IMR-90 (cell line): ENCODE results near the gene CTAGE1. TPM values are rescaled to one million over a fixed set of nuclear protein-coding genes. Genes with fewer than 3 reads are reported as not detected.
"Not testable (repeated sequence)": the region's sequence is repeated elsewhere in the genome, so short reads cannot be mapped to it uniquely, and the experiment has no call there.

Source experiments
- ATAC-seq: fragments of 200-7000 bp; cut with Tn5 transposase; 2 replicates; pipeline ENCODE4 v1.9.1; 2020; ENCODE audit warnings: low read depth, mild to moderate bottlenecking, moderate library complexity
- BruUV-seq: library from RNA; stranded (reverse); fragments of 400-500 nt; replicated peaks from 2 replicates; lab custom pipeline; 2021; lab: Mats Ljungman, UMichigan
- CTCF ChIA-PET: fragments of 300-600 bp; formaldehyde crosslinking; extraction: SDS; loops from one replicate; lab custom pipeline; 2021; ENCODE audit warnings: antibody characterized with exemption; lab: Yijun Ruan, JAX
- POLR2A ChIA-PET: fragments of 300-600 bp; sonication (Branson Sonifier 250); formaldehyde crosslinking; loops from one replicate; lab custom pipeline; 2022; ENCODE audit warnings: antibody characterized with exemption; ENCODE audit not compliant: unreplicated experiment; lab: Charles Lee
- DNase-seq: peaks from one replicate; pipeline ENCODE4 v3.0.0; 2013
- H2AFZ ChIP-seq: replicated peaks from 2 replicates; pipeline ENCODE3; 2013; ENCODE audit warnings: low read length, mild to moderate bottlenecking; ENCODE audit not compliant: poor library complexity
- H2AK5ac ChIP-seq: 2 replicates; pipeline ENCODE4 v1.6.1; 2013; ENCODE audit warnings: low read depth, low read length, inconsistent platforms
- H2AK9ac ChIP-seq: replicated peaks from 2 replicates; pipeline ENCODE3; 2013; ENCODE audit warnings: mild to moderate bottlenecking, low read depth, low read length, moderate library complexity; ENCODE audit not compliant: poor library complexity
- H2BK120ac ChIP-seq: 2 replicates; pipeline ENCODE4 v1.6.1; 2013; ENCODE audit warnings: low read depth, low read length, inconsistent platforms
- H2BK15ac ChIP-seq: 3 replicates; pipeline ENCODE4 v1.6.1; 2013; ENCODE audit warnings: low read depth, low read length, inconsistent platforms
- H2BK20ac ChIP-seq: 2 replicates; pipeline ENCODE4 v1.6.1; 2013; ENCODE audit warnings: low read depth, mild to moderate bottlenecking, inconsistent platforms, low read length, moderate library complexity
- H2BK5ac ChIP-seq: 2 replicates; pipeline ENCODE4 v1.6.1; 2013; ENCODE audit warnings: mild to moderate bottlenecking, low read depth, low read length, inconsistent platforms; ENCODE audit not compliant: poor library complexity, severe bottlenecking
- H3K14ac ChIP-seq: replicated peaks from 2 replicates; pipeline ENCODE4 v1.6.1; 2013; ENCODE audit warnings: low read depth, low read length, inconsistent platforms
- H3K18ac ChIP-seq: 2 replicates; pipeline ENCODE4 v1.6.1; 2013; ENCODE audit warnings: low read depth, low read length, control low read depth
- H3K23ac ChIP-seq: 2 replicates; pipeline ENCODE4 v1.6.1; 2013; ENCODE audit warnings: low read depth, low read length, inconsistent platforms
- H3K27ac ChIP-seq: 2 replicates; pipeline ENCODE4 v1.5.1; 2013; ENCODE audit warnings: mild to moderate bottlenecking, control low read depth, low read length; ENCODE audit not compliant: insufficient read depth
- H3K27me3 ChIP-seq: 2 replicates; pipeline ENCODE4 v1.6.1; 2013; ENCODE audit warnings: low read length; ENCODE audit not compliant: control insufficient read depth, insufficient read depth
- H3K36me3 ChIP-seq: 2 replicates; pipeline ENCODE4 v1.6.1; 2013; ENCODE audit warnings: low read length, mixed read lengths; ENCODE audit not compliant: control insufficient read depth, insufficient read depth
- H3K4ac ChIP-seq: 2 replicates; pipeline ENCODE4 v1.6.1; 2013; ENCODE audit warnings: low read depth, low read length, inconsistent platforms
- H3K4me1 ChIP-seq: 2 replicates; pipeline ENCODE4 v1.6.1; 2013; ENCODE audit warnings: low read length, mixed read lengths; ENCODE audit not compliant: control insufficient read depth, insufficient read depth
- H3K4me2 ChIP-seq: 2 replicates; pipeline ENCODE4 v1.6.1; 2013; ENCODE audit warnings: low read depth, mild to moderate bottlenecking, control low read depth, low read length, moderate library complexity
- H3K4me3 ChIP-seq: 2 replicates; pipeline ENCODE4 v1.5.1; 2013; ENCODE audit warnings: low read depth, mild to moderate bottlenecking, control low read depth, low read length, moderate library complexity; ENCODE audit not compliant: insufficient read depth
- H3K56ac ChIP-seq: 2 replicates; pipeline ENCODE4 v1.6.1; 2013; ENCODE audit warnings: low read length, inconsistent platforms; ENCODE audit not compliant: insufficient read depth; ENCODE audit errors: extremely low read depth
- H3K79me1 ChIP-seq, 2 experiments: 2 replicates each; pipeline ENCODE4 v1.6.1; 2013; ENCODE audit warnings: low read length in 2 of 2, inconsistent platforms in 1 of 2, low read depth in 1 of 2
- H3K9ac ChIP-seq: 2 replicates; pipeline ENCODE4 v1.6.1; 2013; ENCODE audit warnings: low read depth, low read length, control low read depth
- H3K9me1 ChIP-seq: 2 replicates; pipeline ENCODE4 v1.6.1; 2013; ENCODE audit warnings: low read length, inconsistent platforms; ENCODE audit not compliant: insufficient read depth
- H3K9me3 ChIP-seq: 2 replicates; pipeline ENCODE4 v1.6.1; 2013; ENCODE audit warnings: low read length; ENCODE audit not compliant: control insufficient read depth, insufficient read depth
- H4K20me1 ChIP-seq: 2 replicates; pipeline ENCODE4 v1.6.1; 2013; ENCODE audit warnings: low read length, inconsistent platforms; ENCODE audit not compliant: insufficient read depth
- H4K5ac ChIP-seq: 2 replicates; pipeline ENCODE4 v1.6.1; 2013; ENCODE audit warnings: mild to moderate bottlenecking, low read depth, low read length, control low read depth
- H4K8ac ChIP-seq, 2 experiments: 2 replicates each; pipeline ENCODE4 v1.6.1; 2013; ENCODE audit warnings: low read depth in 2 of 2, low read length in 2 of 2, control low read depth in 1 of 2, inconsistent platforms in 1 of 2
- H4K91ac ChIP-seq: 2 replicates; pipeline ENCODE4 v1.6.1; 2013; ENCODE audit warnings: low read depth, low read length, inconsistent platforms; ENCODE audit not compliant: insufficient read depth
- WGBS, 2 experiments: methylation state at CpG; one replicate each; pipeline versions ENCODE4 v1.1.5 to v1.1.7; 2013; ENCODE audit warnings: missing lambda C conversion rate in 2 of 2; ENCODE audit not compliant: insufficient read length in 1 of 2; ENCODE audit errors: extremely low coverage in 2 of 2; 5-methylcytosine and 5-hydroxymethylcytosine counted together
- dilution Hi-C: fragments of 300-500 bp; cut with HindIII; formaldehyde crosslinking; loops from one replicate; pipeline ENCODE4 v1.14.3; 2018; ENCODE audit warnings: low sequenced_read_pairs; ENCODE audit not compliant: unreplicated experiment
- in situ Hi-C: fragments of 300-500 bp; cut with MboI; formaldehyde crosslinking; loops from 3 replicates; pipeline ENCODE4 v1.14.3; 2019; ENCODE audit warnings: low sequenced_read_pairs, inconsistent platforms, mixed read lengths
- intact Hi-C: fragments of 100-400 bp; cut with micrococcal nuclease; formaldehyde crosslinking; loops from 2 replicates; pipeline ENCODE4 v1.10.0; 2022
- polyA plus RNA-seq, 3 experiments: library from polyadenylated mRNA; depleted of rRNA; stranded (reverse); fragments of >200 nt; gene quantifications; 2 replicates each; pipeline ENCODE4 v1.2.3, GENCODE V29; 2012; ENCODE audit warnings: low replicate concordance in 1 of 3
- total RNA-seq: library from RNA; depleted of rRNA; stranded (reverse); fragments of >200 nt; gene quantifications from 2 replicates; pipeline ENCODE4 v1.2.3, GENCODE V29; 2012

Gene CTAGE1
- total and polyA plus RNA-seq, 2 of the 4 experiments (the other 2 are of a cell fraction), result 0.09 TPM; not detected in 1

DNA sequence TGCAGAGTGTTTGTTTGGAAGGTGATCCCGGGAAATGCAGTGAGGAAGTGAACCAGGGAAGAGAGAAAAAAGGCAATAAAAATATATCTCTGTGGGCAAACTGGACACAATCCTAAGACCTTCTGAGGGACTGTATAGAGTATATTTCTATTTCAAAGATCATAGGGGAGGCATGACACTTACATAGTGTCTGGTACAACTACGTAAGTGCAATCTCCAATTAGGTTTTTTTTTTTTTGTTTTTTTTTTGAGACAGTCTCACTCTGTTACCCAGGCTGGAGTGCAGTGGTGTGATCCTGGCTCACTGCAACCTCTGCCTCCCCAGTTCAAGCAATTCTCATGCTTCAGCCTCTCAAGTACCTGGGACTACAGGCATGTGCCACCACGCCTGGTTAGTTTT lies 24.6 kb downstream of the CTAGE1 start:
- H3K4me3 ChIP-seq, H2AK9ac ChIP-seq, H2BK120ac ChIP-seq, H2BK15ac ChIP-seq, POLR2A ChIA-PET, H2AFZ ChIP-seq, BruUV-seq, H3K4me2 ChIP-seq, H3K14ac ChIP-seq, H3K9me1 ChIP-seq, H3K27ac ChIP-seq, DNase-seq, H3K79me1 ChIP-seq, H3K4me1 ChIP-seq, H3K9ac ChIP-seq, dilution Hi-C loops, H2BK5ac ChIP-seq, H3K27me3 ChIP-seq, H3K23ac ChIP-seq, ATAC-seq, H3K18ac ChIP-seq, H3K9me3 ChIP-seq, H3K56ac ChIP-seq, H2AK5ac ChIP-seq, in situ Hi-C loops, H4K5ac ChIP-seq, H3K36me3 ChIP-seq, H2BK20ac ChIP-seq, H3K4ac ChIP-seq, intact Hi-C loops, CTCF ChIA-PET, H4K91ac ChIP-seq, H4K8ac ChIP-seq, H4K20me1 ChIP-seq: not testable (repeated sequence)
- WGBS, 2 experiments, result no CpG with 5 or more reads among the region's 3 CpGs
